Endodermal cell (in vitro differentiated cells): ENCODE measurements around the gene UBC. TPM values are rescaled to one million over a fixed set of nuclear protein-coding genes. Genes with fewer than 3 reads are reported as not detected.
A peak's percentile ranks its signal among the peaks of the same experiment; 100 is the strongest.

ENCODE experiments used
- DNase-seq: peaks from one replicate; pipeline ENCODE4 v3.0.0-alpha.2; 2017
- H3K27ac ChIP-seq: 2 replicates; pipeline ENCODE4 v1.5.1; 2013; ENCODE audit warnings: mild to moderate bottlenecking, low read depth, low read length, moderate library complexity
- H3K27me3 ChIP-seq: 2 replicates; pipeline ENCODE4 v1.6.1; 2013; ENCODE audit warnings: mild to moderate bottlenecking, low read length, moderate library complexity; ENCODE audit not compliant: insufficient read depth, control insufficient read depth, poor library complexity, severe bottlenecking
- H3K36me3 ChIP-seq: 2 replicates; pipeline ENCODE4 v1.7.0; 2013; ENCODE audit warnings: mild to moderate bottlenecking, low read length, moderate library complexity; ENCODE audit not compliant: control insufficient read depth, insufficient read depth
- H3K4me1 ChIP-seq: one replicate; pipeline ENCODE4 v1.7.0; 2013; ENCODE audit warnings: low read length; ENCODE audit not compliant: control insufficient read depth, insufficient read depth
- H3K4me3 ChIP-seq: 2 replicates; pipeline ENCODE4 v1.5.1; 2013; ENCODE audit warnings: mild to moderate bottlenecking, low read length, moderate library complexity
- H3K9ac ChIP-seq: 2 replicates; pipeline ENCODE4 v1.6.1; 2013; ENCODE audit warnings: mild to moderate bottlenecking, low read length, moderate library complexity; ENCODE audit not compliant: poor library complexity, severe bottlenecking; ENCODE audit errors: extremely low read depth
- H3K9me3 ChIP-seq: 2 replicates; pipeline ENCODE4 v1.6.1; 2013; ENCODE audit warnings: mild to moderate bottlenecking, low read length, moderate library complexity; ENCODE audit not compliant: control insufficient read depth
- H3K27ac Mint-ChIP-seq: 2 replicates; pipeline ENCODE4 v1.8.0; 2020; ENCODE audit warnings: mixed read lengths
- H3K27me3 Mint-ChIP-seq: 2 replicates; pipeline ENCODE4 v1.8.0; 2021; ENCODE audit warnings: mild to moderate bottlenecking, mixed read lengths; ENCODE audit not compliant: insufficient read depth
- H3K36me3 Mint-ChIP-seq: 2 replicates; pipeline ENCODE4 v1.8.0; 2020; ENCODE audit warnings: low read depth, mixed read lengths
- H3K4me1 Mint-ChIP-seq: 2 replicates; pipeline ENCODE4 v1.8.0; 2020; ENCODE audit warnings: mixed read lengths
- H3K4me3 Mint-ChIP-seq: 2 replicates; pipeline ENCODE4 v1.8.0; 2020; ENCODE audit warnings: mild to moderate bottlenecking, moderate library complexity, mixed read lengths
- H3K9me3 Mint-ChIP-seq: 2 replicates; pipeline ENCODE4 v1.8.0; 2020; ENCODE audit warnings: mild to moderate bottlenecking, mixed read lengths
- CTCF ChIP-seq: fragments of 200-600 bp; sonication (generic); conservative IDR thresholded peaks from 2 replicates; pipeline ENCODE4 v1.5.0; 2021; ENCODE audit warnings: antibody characterized with exemption, mild to moderate bottlenecking
- WGBS, 2 experiments: methylation state at CpG; one replicate each; pipeline versions ENCODE4 v1.1.5 to v1.1.7; 2013; ENCODE audit warnings: missing lambda C conversion rate in 2 of 2, mixed read lengths in 1 of 2; ENCODE audit not compliant: insufficient coverage in 1 of 2, insufficient read length in 1 of 2; 5-methylcytosine and 5-hydroxymethylcytosine counted together
- total RNA-seq, 2 donors: library from RNA; stranded (reverse); fragmentation: NEBNext Ultra II Directional in 1 of 2; extraction: Animal tissue kit (Norgen Biotek cat#: 25700) in 1 of 2; gene quantifications; 2 replicates in 1 of 2; 3 replicates in 1 of 2; pipeline ENCODE4 v1.2.1, GENCODE V29; 2021

UBC gene
- total RNA-seq, 2 donors from 2014 or later = 580 to 625 TPM

GRCh38 chr12:124923905-124924734, 9.7 kb upstream of the UBC start:
- Mint-ChIP-seq H3K4me3 (peak overlapping the region; percentile 59), H3K27ac (peak overlapping the region; percentile 94), H3K36me3 (no peaks in the 10 kb centered on the region), H3K4me1 (peaks cover 38% of the 10 kb centered on the region), H3K9me3 (no peaks in the 10 kb centered on the region), H3K27me3 (no peaks in the 10 kb centered on the region)
- no peaks in the 10 kb centered on the region for H3K9me3 ChIP-seq
- H3K27ac ChIP-seq = peak overlapping the region; percentile 62
- peak; percentile 93 for DNase-seq
- H3K9ac ChIP-seq = no peak overlapping the region
- H3K36me3 ChIP-seq = no peaks in the 10 kb centered on the region
- H3K27me3 ChIP-seq = no peaks in the 10 kb centered on the region
- no peak for TF ChIP-seq CTCF
- peak overlapping the region; percentile 53 for H3K4me3 ChIP-seq
- WGBS, 2 experiments = 55 to 82% methylated on average over 5 to 12 of the region's 12 CpGs
- H3K4me1 ChIP-seq = peaks cover 7% of the 10 kb centered on the region

- Mint-ChIP-seq H3K4me3 (peak overlapping the region; percentile 59), H3K9me3 (no peaks in the 10 kb centered on the region), H3K36me3 (no peaks in the 10 kb centered on the region), H3K4me1 (peaks cover 48% of the 10 kb centered on the region), H3K27ac (peak overlapping the region; percentile 89), H3K27me3 (no peaks in the 10 kb centered on the region)
- peak; percentile 91 for DNase-seq
- H3K9ac ChIP-seq = no peak overlapping the region
- H3K9me3 ChIP-seq = no peaks in the 10 kb centered on the region
- WGBS, 2 experiments = 20 to 31% methylated on average over 11 to 14 of the region's 16 CpGs
- H3K27ac ChIP-seq = peak overlapping the region; percentile 76
- no peaks in the 10 kb centered on the region for H3K27me3 ChIP-seq
- no peak for TF ChIP-seq CTCF
- H3K4me1 ChIP-seq = peaks cover 12% of the 10 kb centered on the region
- no peaks in the 10 kb centered on the region for H3K36me3 ChIP-seq
- H3K4me3 ChIP-seq = peak overlapping the region; percentile 78
Observed at GRCh38 chr12:124921200-124922031, 7.0 kb upstream of the UBC start.

GRCh38 chr12:124920353-124920935, 6.0 kb upstream of the UBC start:
- Mint-ChIP-seq H3K9me3 (no peaks in the 10 kb centered on the region), H3K36me3 (no peaks in the 10 kb centered on the region), H3K4me3 (peak overlapping the region; percentile 59), H3K4me1 (peaks cover 57% of the 10 kb centered on the region), H3K27ac (peak overlapping the region; percentile 89), H3K27me3 (no peaks in the 10 kb centered on the region)
- H3K4me3 ChIP-seq = peak overlapping the region; percentile 78
- H3K27me3 ChIP-seq = no peaks in the 10 kb centered on the region
- peak; percentile 68 for DNase-seq
- H3K36me3 ChIP-seq = no peaks in the 10 kb centered on the region
- H3K9ac ChIP-seq = no peak overlapping the region
- TF ChIP-seq CTCF = no peak
- peak overlapping the region; percentile 76 for H3K27ac ChIP-seq
- no peaks in the 10 kb centered on the region for H3K9me3 ChIP-seq
- 74 to 76% methylated on average over 2 to 3 of the region's 4 CpGs for WGBS, 2 experiments
- H3K4me1 ChIP-seq = peaks cover 19% of the 10 kb centered on the region
